Thyroid gland (tissue), 4 donors: ENCODE results near the gene MYO3A.

Experiments
- POLR2A ChIP-seq, 2 donors: fragments of 450-650 bp; IDR thresholded peaks; one replicate each; pipeline ENCODE4 v1.6.1; 2017; ENCODE audit warnings: antibody characterized with exemption in 2 of 2, mild to moderate bottlenecking in 2 of 2, moderate library complexity in 1 of 2
- TF ChIP-seq, protein P1 (sequence below), 6 experiments: fragments of 200-600 bp in 3 of 6; fragments of 450-650 bp in 3 of 6; sonication (generic) in 3 of 6; IDR thresholded peaks; one replicate each; pipeline ENCODE4 v1.5.1; 2016 to 2019; ENCODE audit warnings: antibody characterized with exemption in 6 of 6, mild to moderate bottlenecking in 2 of 6, inconsistent platforms in 1 of 6, moderate library complexity in 1 of 6

DNA sequence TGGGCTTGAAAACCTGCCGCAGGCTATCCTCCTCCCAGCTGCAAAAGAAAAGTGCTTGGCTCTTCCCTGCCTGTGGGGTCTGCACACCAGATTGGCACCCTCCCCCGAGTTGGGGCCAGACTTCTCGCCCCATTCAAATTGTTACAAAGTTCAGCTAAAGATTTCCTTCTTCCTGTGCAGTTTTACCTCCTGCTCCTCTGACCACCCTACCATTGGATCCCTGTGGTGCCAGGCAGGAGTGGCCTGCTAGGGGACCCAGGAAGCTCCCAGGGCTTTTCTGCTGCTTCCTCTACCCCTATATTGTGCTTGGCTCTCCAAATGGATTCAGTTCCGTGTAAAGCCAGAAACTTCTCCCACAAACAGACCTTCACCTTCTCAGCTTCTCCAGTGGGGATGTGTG, 147.4 kb downstream of the MYO3A start:
- no peak for TF ChIP-seq POLR2A (IDR thresholded peaks at IDR 0.05)
- TF ChIP-seq, protein P1, sequence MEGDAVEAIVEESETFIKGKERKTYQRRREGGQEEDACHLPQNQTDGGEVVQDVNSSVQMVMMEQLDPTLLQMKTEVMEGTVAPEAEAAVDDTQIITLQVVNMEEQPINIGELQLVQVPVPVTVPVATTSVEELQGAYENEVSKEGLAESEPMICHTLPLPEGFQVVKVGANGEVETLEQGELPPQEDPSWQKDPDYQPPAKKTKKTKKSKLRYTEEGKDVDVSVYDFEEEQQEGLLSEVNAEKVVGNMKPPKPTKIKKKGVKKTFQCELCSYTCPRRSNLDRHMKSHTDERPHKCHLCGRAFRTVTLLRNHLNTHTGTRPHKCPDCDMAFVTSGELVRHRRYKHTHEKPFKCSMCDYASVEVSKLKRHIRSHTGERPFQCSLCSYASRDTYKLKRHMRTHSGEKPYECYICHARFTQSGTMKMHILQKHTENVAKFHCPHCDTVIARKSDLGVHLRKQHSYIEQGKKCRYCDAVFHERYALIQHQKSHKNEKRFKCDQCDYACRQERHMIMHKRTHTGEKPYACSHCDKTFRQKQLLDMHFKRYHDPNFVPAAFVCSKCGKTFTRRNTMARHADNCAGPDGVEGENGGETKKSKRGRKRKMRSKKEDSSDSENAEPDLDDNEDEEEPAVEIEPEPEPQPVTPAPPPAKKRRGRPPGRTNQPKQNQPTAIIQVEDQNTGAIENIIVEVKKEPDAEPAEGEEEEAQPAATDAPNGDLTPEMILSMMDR (IDR thresholded peaks at IDR 0.05), result no peak
